A673 (cell line): ENCODE measurements around the gene NHLRC2. TPM values are rescaled to one million over a fixed set of nuclear protein-coding genes. Genes with fewer than 3 reads are reported as not detected.

Experiments used
- BruUV-seq: library from RNA; stranded (reverse); fragments of 400-500 nt; replicated peaks from 2 replicates; lab custom pipeline; 2021; lab: Mats Ljungman, UMichigan
- CTCF ChIA-PET: fragments of 300-600 bp; sonication (Branson Sonifier 250); formaldehyde crosslinking; loops from one replicate; lab custom pipeline; 2022; ENCODE audit warnings: antibody characterized with exemption; lab: Charles Lee
- POLR2A ChIA-PET: fragments of 300-600 bp; sonication (Branson Sonifier 250); formaldehyde crosslinking; loops from one replicate; lab custom pipeline; 2022; ENCODE audit warnings: antibody characterized with exemption; ENCODE audit not compliant: low non-redundant PET; lab: Charles Lee
- DNase-seq: peaks from one replicate; pipeline ENCODE4 v3.0.0-alpha.2; 2015; ENCODE audit warnings: low spot score
- H3K27ac ChIP-seq: fragments of 200-600 bp; sonication (generic); 2 replicates; pipeline ENCODE4 v1.5.1; 2016; ENCODE audit warnings: mixed run types, low read depth, mild to moderate bottlenecking, mixed read lengths, antibody characterized with exemption, low read length; ENCODE audit not compliant: poor library complexity, severe bottlenecking
- H3K27me3 ChIP-seq: fragments of 200-600 bp; sonication (generic); replicated peaks from 2 replicates; pipeline ENCODE4 v1.6.1; 2017; ENCODE audit warnings: mixed run types, low read depth, mild to moderate bottlenecking, mixed read lengths, antibody characterized with exemption, low read length; ENCODE audit not compliant: insufficient read depth, poor library complexity
- H3K36me3 ChIP-seq: fragments of 200-600 bp; sonication (generic); 2 replicates; pipeline ENCODE4 v1.6.1; 2016; ENCODE audit warnings: mixed run types, mild to moderate bottlenecking, mixed read lengths, antibody characterized with exemption, low read length; ENCODE audit not compliant: insufficient read depth, poor library complexity, severe bottlenecking
- H3K4me1 ChIP-seq: fragments of 200-600 bp; sonication (generic); 2 replicates; pipeline ENCODE4 v1.6.1; 2017; ENCODE audit warnings: mixed run types, mild to moderate bottlenecking, mixed read lengths, antibody characterized with exemption, low read length; ENCODE audit not compliant: insufficient read depth, poor library complexity, severe bottlenecking
- H3K4me3 ChIP-seq: fragments of 200-600 bp; sonication (generic); 2 replicates; pipeline ENCODE4 v1.5.1; 2016; ENCODE audit warnings: low read depth, mixed run types, mild to moderate bottlenecking, mixed read lengths, low read length; ENCODE audit not compliant: poor library complexity, severe bottlenecking
- H3K9me3 ChIP-seq: fragments of 200-600 bp; sonication (generic); 2 replicates; pipeline ENCODE4 v1.6.1; 2016; ENCODE audit warnings: mixed run types, low read depth, mild to moderate bottlenecking, mixed read lengths, antibody characterized with exemption, low read length; ENCODE audit not compliant: poor library complexity, severe bottlenecking
- CTCF ChIP-seq: fragments of 300-800, 200-600 bp; sonication (generic); conservative IDR thresholded peaks from 2 replicates; pipeline ENCODE4 v1.5.1; 2017; ENCODE audit warnings: low read depth, mild to moderate bottlenecking, antibody characterized with exemption, low read length, moderate library complexity, mixed read lengths
- EZH2 ChIP-seq: fragments of 200-600 bp; sonication (generic); IDR thresholded peaks from 2 replicates; pipeline ENCODE4 v1.6.1; 2017; ENCODE audit warnings: borderline replicate concordance, low read depth, mild to moderate bottlenecking, mixed read lengths, antibody characterized with exemption, low read length; ENCODE audit not compliant: poor library complexity, severe bottlenecking
- intact Hi-C: fragments of 100-400 bp; cut with micrococcal nuclease; formaldehyde crosslinking; loops from one replicate; pipeline ENCODE4 v1.10.0; 2022; ENCODE audit not compliant: unreplicated experiment
- total RNA-seq: library from RNA; stranded (reverse); gene quantifications from 2 replicates; pipeline ENCODE4 v1.2.3, GENCODE V29; 2021

The NHLRC2 gene
- total RNA-seq, 1 experiment from 2014 or later: 49.7 TPM

- H3K36me3 ChIP-seq: peaks cover 13% of the 10 kb centered on the region
- BruUV-seq: no TSS peak
- no peak for DNase-seq
- H3K27ac ChIP-seq: no peak overlapping the region
- peaks cover 11% of the 10 kb centered on the region for H3K9me3 ChIP-seq
- intact Hi-C loops: no loop called here
- CTCF ChIA-PET: no interaction called here
- no peak overlapping the region for H3K4me3 ChIP-seq
- peaks cover 25% of the 10 kb centered on the region for H3K4me1 ChIP-seq
- TF ChIP-seq CTCF (no peak), EZH2 (no peak)
- no peaks in the 10 kb centered on the region for H3K27me3 ChIP-seq
- POLR2A ChIA-PET: no interaction called here
Observed at GRCh38 chr10:113894581-113894980, 40.1 kb downstream of the NHLRC2 start.

- TF ChIP-seq CTCF: no peak
- TF ChIP-seq EZH2: no peak
- no TSS peak for BruUV-seq
- peaks cover 6% of the 10 kb centered on the region for H3K9me3 ChIP-seq
- H3K27me3 ChIP-seq: no peaks in the 10 kb centered on the region
- no peak overlapping the region for H3K4me3 ChIP-seq
- H3K4me1 ChIP-seq: peaks cover 25% of the 10 kb centered on the region
- DNase-seq: no peak
- intact Hi-C loops: no loop called here
- peaks cover 9% of the 10 kb centered on the region for H3K36me3 ChIP-seq
- CTCF ChIA-PET: no interaction called here
- POLR2A ChIA-PET: no interaction called here
- H3K27ac ChIP-seq: no peak overlapping the region
Observed at GRCh38 chr10:113895018-113895417, 40.6 kb downstream of the NHLRC2 start.

- intact Hi-C loops: no loop called here
- no peaks in the 10 kb centered on the region for H3K27me3 ChIP-seq
- no peak for TF ChIP-seq EZH2
- TF ChIP-seq CTCF: no peak
- H3K4me3 ChIP-seq: no peak overlapping the region
- H3K36me3 ChIP-seq: peaks cover 19% of the 10 kb centered on the region
- DNase-seq: peak; percentile 49
- BruUV-seq: no TSS peak
- no peaks in the 10 kb centered on the region for H3K9me3 ChIP-seq
- ChIA-PET CTCF (interaction anchor here (0.6 kb wide), 1 partner anchor 33 kb away, joined by 11 read pairs; no protein-coding TSS in a partner anchor), POLR2A (no interaction called here)
- peak overlapping the region; percentile 9 for H3K27ac ChIP-seq
- peaks cover 17% of the 10 kb centered on the region for H3K4me1 ChIP-seq
Observed at GRCh38 chr10:113897693-113898618, 43.5 kb downstream of the NHLRC2 start.
